K562 (cell line): Measurements from ENCODE around the gene EIF4E. TPM values are rescaled to one million over a fixed set of nuclear protein-coding genes. Genes with fewer than 3 reads are reported as not detected.

ENCODE experiments used
- ATAC-seq: fragments of 200-7000 bp; cut with Tn5 transposase; 3 replicates; pipeline ENCODE4 v1.9.1; 2020; ENCODE audit warnings: moderate library complexity
- BruUV-seq: library from RNA; stranded (reverse); fragments of 400-500 nt; replicated peaks from 2 replicates; lab custom pipeline; 2021; lab: Mats Ljungman, UMichigan
- CTCF ChIA-PET: fragments of 300-600 bp; formaldehyde crosslinking; extraction: SDS; loops from one replicate; lab custom pipeline; 2021; ENCODE audit warnings: low intra/inter-chr PET ratio; lab: Yijun Ruan, JAX
- POLR2A ChIA-PET: fragments of 300-600, 350-650 bp; sonication (Branson Sonifier 250); formaldehyde crosslinking; extraction: SDS; loops from one replicate; lab custom pipeline; 2021; ENCODE audit warnings: antibody characterized with exemption, inconsistent platforms; lab: Yijun Ruan, JAX
- DNase-seq, 4 experiments: peaks; one replicate each; pipeline versions ENCODE4 v3.0.0 to v3.0.0-alpha.2; 2011 to 2018; ENCODE audit warnings: low spot score in 3 of 4, mixed read lengths in 3 of 4; ENCODE audit errors: extremely low read depth in 1 of 4
- FAIRE-seq: peaks from 2 replicates; lab custom pipeline; 2011; peaks lifted over from hg19 to GRCh38; lab: Jason Lieb, UNC
- H2AFZ ChIP-seq: 2 replicates; pipeline ENCODE4 v1.6.0; 2011; ENCODE audit warnings: low read depth, low read length, control low read depth, inconsistent platforms
- H3K27ac ChIP-seq: fragments of 200-600 bp; 3 replicates; pipeline ENCODE4 v1.8.0; 2011; ENCODE audit warnings: low read depth, mild to moderate bottlenecking, control low read depth, inconsistent platforms, low read length, moderate library complexity, mixed read lengths; ENCODE audit errors: extremely low read depth
- H3K27me3 ChIP-seq, 2 experiments: fragments of 300-600 bp in 1 of 2; 2 replicates in 1 of 2; 3 replicates in 1 of 2; pipeline versions ENCODE4 v1.6.0 to v1.8.0; 2011; ENCODE audit warnings: inconsistent platforms in 2 of 2, low read length in 2 of 2, mild to moderate bottlenecking in 1 of 2, mixed read lengths in 1 of 2, moderate library complexity in 1 of 2; ENCODE audit not compliant: control insufficient read depth in 2 of 2, insufficient read depth in 2 of 2
- H3K36me3 ChIP-seq: fragments of 300-600 bp; 3 replicates; pipeline ENCODE4 v1.8.0; 2011; ENCODE audit warnings: mild to moderate bottlenecking, low read length, inconsistent platforms; ENCODE audit not compliant: control insufficient read depth, insufficient read depth
- H3K4me1 ChIP-seq, 2 experiments: fragments of 200-600 bp in 1 of 2; replicated peaks in 1 of 2; 2 replicates in 1 of 2; 3 replicates in 1 of 2; pipeline versions ENCODE4 v1.5.1 to v1.8.0; 2011; ENCODE audit warnings: inconsistent platforms in 2 of 2, low read length in 2 of 2, mild to moderate bottlenecking in 1 of 2, mixed read lengths in 1 of 2, moderate library complexity in 1 of 2; ENCODE audit not compliant: control insufficient read depth in 2 of 2, insufficient read depth in 2 of 2
- H3K4me2 ChIP-seq: 2 replicates; pipeline ENCODE4 v1.6.1; 2011; ENCODE audit warnings: low read length, control low read depth, inconsistent platforms, mixed read lengths; ENCODE audit not compliant: insufficient read depth
- H3K4me3 ChIP-seq: fragments of 200-600 bp; sonication (generic), shearing (Covaris generic); 2 replicates; pipeline ENCODE4 v1.5.1; 2016; ENCODE audit warnings: control low read depth, inconsistent platforms
- H3K79me2 ChIP-seq: fragments of 200-600 bp; 3 replicates; pipeline ENCODE4 v1.8.0; 2011; ENCODE audit warnings: low read length, inconsistent platforms; ENCODE audit not compliant: control insufficient read depth, insufficient read depth
- H3K9ac ChIP-seq, 2 experiments: 2 replicates each; pipeline versions ENCODE4 v1.6.0 to v1.6.1; 2011; ENCODE audit warnings: low read depth in 2 of 2, low read length in 2 of 2, control low read depth in 1 of 2, inconsistent platforms in 1 of 2, mild to moderate bottlenecking in 1 of 2, mixed read lengths in 1 of 2; ENCODE audit not compliant: insufficient read depth in 1 of 2
- H3K9me1 ChIP-seq: one replicate; pipeline ENCODE4 v1.6.0; 2011; ENCODE audit warnings: inconsistent platforms, mild to moderate bottlenecking, low read length, moderate library complexity; ENCODE audit not compliant: control insufficient read depth, insufficient read depth
- H3K9me3 ChIP-seq: replicated peaks from 2 replicates; pipeline ENCODE4 v1.5.1; 2011; ENCODE audit warnings: low read depth, low read length, inconsistent platforms; ENCODE audit not compliant: control insufficient read depth, insufficient read depth
- H4K20me1 ChIP-seq: replicated peaks from 2 replicates; pipeline ENCODE4 v1.6.1; 2011; ENCODE audit warnings: low read length, inconsistent platforms, mixed read lengths; ENCODE audit not compliant: control insufficient read depth, insufficient read depth
- ATF1 ChIP-seq, 2 experiments: fragments of 450-650 bp in 1 of 2; IDR thresholded peaks; 2 replicates each; pipeline ENCODE4 v1.6.1; 2016; ENCODE audit warnings: missing compliant biosample characterization in 1 of 2, missing genetic modification characterization in 1 of 2
- ETV1 ChIP-seq: fragments of 450-650 bp; conservative IDR thresholded peaks from 2 replicates; pipeline ENCODE4 v1.6.1; 2016; ENCODE audit warnings: missing genetic modification characterization, control low read depth, low read depth, missing compliant biosample characterization
- FOXJ3 ChIP-seq: sonication (generic); formaldehyde crosslinking; IDR thresholded peaks from 2 replicates; pipeline ENCODE4 v1.4.0; 2020; ENCODE audit warnings: mild to moderate bottlenecking, missing genetic modification reagents
- GATA2 ChIP-seq: sonication (generic); formaldehyde crosslinking; IDR thresholded peaks from 2 replicates; pipeline ENCODE4 v1.4.0; 2020; ENCODE audit warnings: mild to moderate bottlenecking, missing genetic modification reagents
- MTA2 ChIP-seq: fragments of 450-650 bp; IDR thresholded peaks from 2 replicates; pipeline ENCODE4 v1.6.1; 2016; ENCODE audit warnings: low read depth
- PHF20 ChIP-seq: fragments of 450-650 bp; IDR thresholded peaks from 2 replicates; pipeline ENCODE4 v1.6.1; 2018; ENCODE audit not compliant: partially characterized antibody
- STAG1 ChIP-seq: sonication (generic); formaldehyde crosslinking; IDR thresholded peaks from 2 replicates; pipeline ENCODE4 v1.5.0; 2020; ENCODE audit warnings: missing genetic modification reagents, borderline replicate concordance
- ZKSCAN3 ChIP-seq: fragments of 250-450 bp; sonication (Bioruptor Pico); IDR thresholded peaks from 2 replicates; pipeline ENCODE4 v1.4.0; 2020
- ZNF124 ChIP-seq: sonication (generic); formaldehyde crosslinking; IDR thresholded peaks from 2 replicates; pipeline ENCODE4 v1.8.1; 2022; ENCODE audit warnings: missing genetic modification reagents
- ZNF133 ChIP-seq: fragments of 250-450 bp; sonication (Bioruptor Pico); IDR thresholded peaks from 2 replicates; pipeline ENCODE4 v1.4.0; 2020; ENCODE audit warnings: mild to moderate bottlenecking
- ZNF143 ChIP-seq: sonication (generic); formaldehyde crosslinking; IDR thresholded peaks from 2 replicates; pipeline ENCODE4 v1.9.0; 2022; ENCODE audit warnings: mild to moderate bottlenecking, missing genetic modification reagents
- ZNF174 ChIP-seq: fragments of 250-450 bp; sonication (Bioruptor Pico); IDR thresholded peaks from 2 replicates; pipeline ENCODE4 v1.4.0; 2020; ENCODE audit warnings: mild to moderate bottlenecking
- ZNF184 ChIP-seq: sonication (generic); formaldehyde crosslinking; IDR thresholded peaks from 2 replicates; pipeline ENCODE4 v1.5.0; 2020; ENCODE audit warnings: missing genetic modification reagents
- ZSCAN32 ChIP-seq: fragments of 450-650 bp; formaldehyde crosslinking; IDR thresholded peaks from 2 replicates; pipeline ENCODE4 v1.4.0; 2020; ENCODE audit warnings: mild to moderate bottlenecking, moderate library complexity
- WGBS: fragments of 100-300 bp; shearing (Covaris generic); methylation state at CpG from one replicate; pipeline ENCODE4 v1.1.6; 2016; ENCODE audit warnings: low coverage, mixed read lengths; ENCODE audit not compliant: insufficient coverage; ENCODE audit errors: missing lambda C conversion rate; 5-methylcytosine and 5-hydroxymethylcytosine counted together
- in situ Hi-C: fragments of 300-500 bp; cut with MboI; formaldehyde crosslinking; loops from 4 replicates; pipeline ENCODE4 v1.15.0; 2018; ENCODE audit warnings: inconsistent platforms, mixed read lengths
- intact Hi-C: fragments of 100-400 bp; cut with micrococcal nuclease; formaldehyde crosslinking; loops from 2 replicates; pipeline ENCODE4 v1.14.2; 2022
- polyA plus RNA-seq, 8 experiments: library from polyadenylated mRNA; depleted of rRNA in 4 of 8; stranded (reverse) in 5 of 8; unstranded in 3 of 8; fragments of >200 nt; fragmentation: Nextera tagmentation in 2 of 8; fragmentation: Illumina TruSeq in 1 of 8; extraction: Ambion mirVana in 2 of 8; extraction: Trizol in 1 of 8; gene quantifications; 2 replicates each; pipeline versions ENCODE4 v1.2.1 to v1.2.3, GENCODE V29; 2011 to 2014; ENCODE audit warnings: inconsistent platforms in 1 of 8, missing spikeins in 1 of 8
- total RNA-seq, 7 experiments: library from RNA; depleted of rRNA in 6 of 7; stranded (reverse); fragments of >200 nt in 6 of 7; fragmentation: Illumina TruSeq in 2 of 7; extraction: Trizol in 2 of 7; gene quantifications; 2 replicates each; pipeline versions ENCODE4 v1.2.1 to v1.2.3, GENCODE V29; 2011 to 2021; ENCODE audit warnings: low replicate concordance in 1 of 7
- TF ChIP-seq, protein P1 (sequence below): fragments of 450-650 bp; formaldehyde crosslinking; IDR thresholded peaks from 2 replicates; pipeline ENCODE4 v1.4.0; 2020; ENCODE audit warnings: mild to moderate bottlenecking
- TF ChIP-seq, protein P2 (sequence below): fragments of 250-450 bp; sonication (Bioruptor Pico); IDR thresholded peaks from 2 replicates; pipeline ENCODE4 v1.5.0; 2021; ENCODE audit warnings: mild to moderate bottlenecking, moderate library complexity
- TF ChIP-seq, protein P3 (sequence below): fragments of 450-650 bp; IDR thresholded peaks from 2 replicates; pipeline ENCODE4 v1.6.1; 2016; ENCODE audit warnings: antibody characterized with exemption
- TF ChIP-seq, protein P4 (sequence below): conservative IDR thresholded peaks from 2 replicates; pipeline ENCODE4 v1.6.1; 2011; ENCODE audit warnings: low read depth, mild to moderate bottlenecking, low read length; ENCODE audit not compliant: control insufficient read depth

Gene EIF4E
- total and polyA plus RNA-seq, 9 of the 15 experiments (the other 6 are each of a cell fraction or from before 2014, with no cell fraction given), result 164 to 489 (median 179) TPM

DNA sequence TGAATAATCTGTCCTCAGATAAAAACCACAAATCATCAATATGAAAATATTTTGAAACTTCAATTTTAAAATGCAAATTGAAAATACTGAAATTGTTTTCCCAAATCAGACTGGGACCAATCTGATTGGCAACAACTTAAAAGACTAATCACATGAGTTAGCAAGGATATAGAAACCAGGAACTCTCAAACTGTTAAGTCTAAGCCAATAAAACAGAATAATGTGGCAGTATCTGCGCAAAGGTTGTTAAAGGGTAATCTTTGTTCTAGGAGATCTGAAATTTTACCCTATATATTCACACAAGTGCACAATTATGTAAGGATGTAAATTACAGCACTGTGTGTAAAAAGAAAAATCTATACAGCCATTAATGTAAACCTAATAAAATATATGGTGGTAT, 29.7 kb downstream of the EIF4E start:
- 100% methylated on average over 1 of the region's 1 CpG for WGBS
- intact Hi-C loops (no loop called here), in situ Hi-C loops (no loop called here)
- no peak overlapping the region for H3K4me2 ChIP-seq
- no peak for ATAC-seq
- TF ChIP-seq ZNF184 (CRISPR knock-in tag) (no peak), FOXJ3 (no peak), ZNF133 (CRISPR knock-in tag) (no peak), ATF1 (CRISPR knock-in tag; IDR thresholded peaks at IDR 0.05) (no peak), ATF1 (tag; IDR thresholded peaks at IDR 0.05) (no peak), STAG1 (no peak), ETV1 (tag) (no peak), ZNF143 (no peak), GATA2 (no peak), PHF20 (no peak), ZNF124 (CRISPR knock-in tag) (no peak), MTA2 (no peak), ZNF174 (CRISPR knock-in tag) (no peak), ZKSCAN3 (no peak), ZSCAN32 (no peak)
- TF ChIP-seq, protein P1, sequence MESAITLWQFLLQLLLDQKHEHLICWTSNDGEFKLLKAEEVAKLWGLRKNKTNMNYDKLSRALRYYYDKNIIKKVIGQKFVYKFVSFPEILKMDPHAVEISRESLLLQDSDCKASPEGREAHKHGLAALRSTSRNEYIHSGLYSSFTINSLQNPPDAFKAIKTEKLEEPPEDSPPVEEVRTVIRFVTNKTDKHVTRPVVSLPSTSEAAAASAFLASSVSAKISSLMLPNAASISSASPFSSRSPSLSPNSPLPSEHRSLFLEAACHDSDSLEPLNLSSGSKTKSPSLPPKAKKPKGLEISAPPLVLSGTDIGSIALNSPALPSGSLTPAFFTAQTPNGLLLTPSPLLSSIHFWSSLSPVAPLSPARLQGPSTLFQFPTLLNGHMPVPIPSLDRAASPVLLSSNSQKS (CRISPR knock-in tag), result no peak
- TF ChIP-seq, protein P2, sequence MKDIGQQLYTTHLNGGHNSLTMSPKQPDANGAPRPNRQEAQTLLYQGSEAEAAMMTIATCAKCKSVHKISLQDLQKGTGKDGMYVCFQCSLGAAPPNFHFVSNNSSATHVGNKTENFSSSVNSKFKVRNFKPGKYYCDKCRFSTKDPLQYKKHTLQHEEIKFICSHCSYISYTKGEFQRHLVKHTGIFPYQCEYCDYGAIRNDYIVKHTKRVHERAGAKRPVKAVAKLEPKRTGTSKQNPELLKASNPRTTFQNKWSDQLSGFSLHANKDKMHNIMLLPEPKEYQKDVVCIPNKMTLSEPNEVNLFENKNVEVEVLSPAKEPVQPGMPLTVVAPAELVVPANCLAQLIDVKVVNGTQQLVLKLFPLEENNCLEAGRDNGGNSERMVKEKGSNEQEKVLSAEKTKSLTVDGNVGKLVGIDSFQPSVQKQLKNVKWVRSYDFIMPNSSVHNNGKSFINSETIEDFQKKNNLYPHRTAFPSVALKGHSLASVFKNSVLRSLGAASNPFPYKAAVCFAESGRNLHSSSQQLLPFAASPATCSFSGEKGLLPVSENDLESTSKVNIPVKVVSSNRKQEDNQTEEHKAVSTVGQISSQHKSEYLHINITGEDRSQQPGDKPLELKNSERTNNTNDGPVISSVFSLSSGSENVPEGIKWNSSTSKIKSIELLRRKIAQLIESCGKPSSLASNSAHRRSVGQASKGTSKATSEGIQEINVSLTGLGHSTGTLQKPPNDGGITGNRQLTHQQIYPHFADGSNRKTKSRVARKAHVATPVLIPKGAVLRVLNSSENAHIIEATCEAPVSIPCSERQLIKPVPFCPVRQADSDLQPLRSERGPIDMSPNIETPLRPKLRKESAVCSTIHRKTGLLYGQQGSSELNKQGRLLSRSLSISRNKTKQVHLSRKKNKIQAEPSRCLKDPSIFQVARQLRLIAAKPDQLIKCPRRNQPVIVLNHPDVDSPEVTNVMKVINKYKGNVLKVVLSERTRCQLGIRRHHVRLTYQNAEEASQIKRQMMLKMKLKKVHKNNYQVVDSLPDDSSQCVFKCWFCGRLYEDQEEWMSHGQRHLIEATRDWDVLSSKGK (CRISPR knock-in tag), result no peak
- TF ChIP-seq, protein P3, sequence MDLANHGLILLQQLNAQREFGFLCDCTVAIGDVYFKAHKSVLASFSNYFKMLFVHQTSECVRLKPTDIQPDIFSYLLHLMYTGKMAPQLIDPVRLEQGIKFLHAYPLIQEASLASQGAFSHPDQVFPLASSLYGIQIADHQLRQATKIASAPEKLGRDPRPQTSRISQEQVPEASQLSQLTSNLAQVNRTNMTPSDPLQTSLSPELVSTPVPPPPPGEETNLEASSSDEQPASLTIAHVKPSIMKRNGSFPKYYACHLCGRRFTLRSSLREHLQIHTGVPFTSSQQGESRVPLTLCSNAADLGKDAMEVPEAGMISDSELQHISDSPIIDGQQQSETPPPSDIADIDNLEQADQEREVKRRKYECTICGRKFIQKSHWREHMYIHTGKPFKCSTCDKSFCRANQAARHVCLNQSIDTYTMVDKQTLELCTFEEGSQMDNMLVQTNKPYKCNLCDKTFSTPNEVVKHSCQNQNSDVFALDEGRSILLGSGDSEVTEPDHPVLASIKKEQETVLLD, result no peak
- TF ChIP-seq, protein P4, sequence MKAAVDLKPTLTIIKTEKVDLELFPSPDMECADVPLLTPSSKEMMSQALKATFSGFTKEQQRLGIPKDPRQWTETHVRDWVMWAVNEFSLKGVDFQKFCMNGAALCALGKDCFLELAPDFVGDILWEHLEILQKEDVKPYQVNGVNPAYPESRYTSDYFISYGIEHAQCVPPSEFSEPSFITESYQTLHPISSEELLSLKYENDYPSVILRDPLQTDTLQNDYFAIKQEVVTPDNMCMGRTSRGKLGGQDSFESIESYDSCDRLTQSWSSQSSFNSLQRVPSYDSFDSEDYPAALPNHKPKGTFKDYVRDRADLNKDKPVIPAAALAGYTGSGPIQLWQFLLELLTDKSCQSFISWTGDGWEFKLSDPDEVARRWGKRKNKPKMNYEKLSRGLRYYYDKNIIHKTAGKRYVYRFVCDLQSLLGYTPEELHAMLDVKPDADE, result no peak
- H4K20me1 ChIP-seq, result no peaks in the 10 kb centered on the region
- peaks cover 85% of the 10 kb centered on the region for H3K36me3 ChIP-seq
- ChIA-PET POLR2A (no interaction called here), CTCF (no interaction called here)
- H3K9me1 ChIP-seq, result no peaks in the 10 kb centered on the region
- H3K27ac ChIP-seq, result no peak overlapping the region; the same call in 2 of the 3 replicates
- no peaks in the 10 kb centered on the region for H3K9me3 ChIP-seq
- H3K79me2 ChIP-seq, result peaks cover 93% of the 10 kb centered on the region
- DNase-seq, result no peak
- no peak overlapping the region for H3K4me3 ChIP-seq
- H3K9ac ChIP-seq, result no peak overlapping the region
- H3K27me3 ChIP-seq, result no peaks in the 10 kb centered on the region
- no peak overlapping the region for H2AFZ ChIP-seq
- H3K4me1 ChIP-seq, result no peaks in the 10 kb centered on the region
- no TSS peak for BruUV-seq
- FAIRE-seq, result no peak
